ENCODE measurements around the gene ZSWIM9. TPM values are rescaled to one million over a fixed set of nuclear protein-coding genes. Genes with fewer than 3 reads are reported as not detected.

The ZSWIM9 gene
- total and polyA plus RNA-seq, 2 donors from 2014 or later = 5.5 to 7.8 TPM

DNA sequence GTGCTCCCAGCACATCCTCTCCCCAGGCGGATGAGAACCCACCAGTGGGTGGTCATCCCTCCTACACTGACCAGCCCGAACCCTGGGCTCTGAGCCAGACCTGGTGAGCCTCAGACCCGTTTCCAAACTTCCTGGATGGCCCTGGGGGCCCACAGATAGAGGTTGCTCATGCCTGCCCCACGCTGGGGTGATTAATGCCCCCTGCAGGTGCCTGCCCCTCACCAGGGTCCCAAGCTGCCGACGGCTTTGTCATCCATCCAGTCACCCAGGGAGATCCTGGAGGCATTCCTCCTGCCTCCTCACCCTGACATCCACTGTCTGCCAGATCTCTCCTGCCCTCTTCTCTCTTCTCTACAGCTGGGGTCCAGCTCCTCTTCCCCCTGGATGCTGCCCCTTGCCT is 31.4 kb upstream of the ZSWIM9 start:
- Histone ChIP-seq H3K27ac (ENCODE audit: low read depth in 2 of 2, low read length in 2 of 2) (no peak overlapping the region), H3K36me3 (ENCODE audit: control insufficient read depth in 2 of 3, insufficient read depth in 3 of 3, low read length in 3 of 3) (peaks cover 0 to 2% (median 0%) of the 10 kb centered on the region in 3 donors), H3K9ac (ENCODE audit: low read length in 3 of 3) (no peak overlapping the region), H3K27me3 (ENCODE audit: control insufficient read depth, insufficient read depth, low read length) (no peaks in the 10 kb centered on the region), H3K4me3 (ENCODE audit: low read length in 3 of 3) (no peak overlapping the region), H3K9me3 (ENCODE audit: control insufficient read depth in 2 of 3, insufficient read depth in 1 of 3, low read length in 3 of 3) (no peaks in the 10 kb centered on the region), H3K4me1 (ENCODE audit: control insufficient read depth in 2 of 3, insufficient read depth in 2 of 3, low read depth in 1 of 3, low read length in 3 of 3) (no peaks in the 10 kb centered on the region)
- intact Hi-C loops (cut with DNase I) = no loop called here
- FAIRE-seq = no peak
- no peak for DNase-seq
- TF ChIP-seq CTCF (IDR thresholded peaks at IDR 0.05; ENCODE audit: borderline replicate concordance, extremely low read depth, insufficient read depth) = no peak

GRCh38 chr19:48147597-48148175 is 22.8 kb upstream of the ZSWIM9 start:
- Histone ChIP-seq H3K4me1 (ENCODE audit: control insufficient read depth in 2 of 3, insufficient read depth in 2 of 3, low read depth in 1 of 3, low read length in 3 of 3) (no peaks in the 10 kb centered on the region), H3K27ac (ENCODE audit: low read depth in 2 of 2, low read length in 2 of 2) (no peak overlapping the region), H3K9me3 (ENCODE audit: control insufficient read depth in 2 of 3, insufficient read depth in 1 of 3, low read length in 3 of 3) (no peaks in the 10 kb centered on the region), H3K36me3 (ENCODE audit: control insufficient read depth in 2 of 3, insufficient read depth in 3 of 3, low read length in 3 of 3) (no peaks in the 10 kb centered on the region), H3K27me3 (ENCODE audit: control insufficient read depth, insufficient read depth, low read length) (no peaks in the 10 kb centered on the region), H3K4me3 (ENCODE audit: low read length in 3 of 3) (no peak overlapping the region), H3K9ac (ENCODE audit: low read length in 3 of 3) (no peak overlapping the region)
- FAIRE-seq (no peak), DNase-seq (no peak)
- intact Hi-C loops (cut with DNase I) = no loop called here
- no peak for TF ChIP-seq CTCF (IDR thresholded peaks at IDR 0.05; ENCODE audit: borderline replicate concordance, extremely low read depth, insufficient read depth)

GRCh38 chr19:48148576-48148975 is 21.9 kb upstream of the ZSWIM9 start:
- no peak for TF ChIP-seq CTCF (IDR thresholded peaks at IDR 0.05; ENCODE audit: borderline replicate concordance, extremely low read depth, insufficient read depth)
- no peaks in the 10 kb centered on the region for H3K27me3 ChIP-seq (ENCODE audit: control insufficient read depth, insufficient read depth, low read length)
- no peaks in the 10 kb centered on the region for H3K4me1 ChIP-seq (ENCODE audit: control insufficient read depth in 2 of 3, insufficient read depth in 2 of 3, low read depth in 1 of 3, low read length in 3 of 3)
- H3K4me3 ChIP-seq (ENCODE audit: low read length in 3 of 3) = no peak overlapping the region
- FAIRE-seq = no peak
- no peak overlapping the region for H3K27ac ChIP-seq (ENCODE audit: low read depth in 2 of 2, low read length in 2 of 2)
- H3K9me3 ChIP-seq (ENCODE audit: control insufficient read depth in 2 of 3, insufficient read depth in 1 of 3, low read length in 3 of 3) = no peaks in the 10 kb centered on the region
- peak in 2 of 5 donors; percentile 8 to 29 for DNase-seq
- intact Hi-C loops (cut with DNase I) = no loop called here
- H3K36me3 ChIP-seq (ENCODE audit: control insufficient read depth in 2 of 3, insufficient read depth in 3 of 3, low read length in 3 of 3) = no peaks in the 10 kb centered on the region
- no peak overlapping the region for H3K9ac ChIP-seq (ENCODE audit: low read length in 3 of 3)

DNA sequence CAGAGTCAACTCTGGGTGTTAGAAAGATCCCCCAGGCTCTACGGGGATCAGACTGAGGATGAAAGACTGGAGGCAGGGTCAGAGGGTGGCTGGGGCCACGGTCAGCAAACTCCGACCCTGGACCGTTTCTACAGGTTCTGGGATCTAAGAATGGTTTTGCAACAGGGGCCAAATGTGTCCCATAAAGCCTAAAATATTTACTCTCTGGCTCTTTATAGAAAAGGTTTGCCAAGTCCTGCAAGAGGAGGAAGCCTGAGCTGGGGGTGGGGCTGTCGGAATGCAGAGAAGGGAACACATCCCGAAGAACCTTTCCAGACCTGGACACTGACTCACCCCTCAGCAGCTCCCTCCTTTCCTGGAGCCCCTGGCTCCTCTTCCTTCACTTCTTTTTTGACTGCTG is 21.1 kb upstream of the ZSWIM9 start:
- intact Hi-C loops (cut with DNase I) = no loop called here
- no peaks in the 10 kb centered on the region for H3K4me1 ChIP-seq (ENCODE audit: control insufficient read depth in 2 of 3, insufficient read depth in 2 of 3, low read depth in 1 of 3, low read length in 3 of 3)
- no peaks in the 10 kb centered on the region for H3K36me3 ChIP-seq (ENCODE audit: control insufficient read depth in 2 of 3, insufficient read depth in 3 of 3, low read length in 3 of 3)
- H3K27ac ChIP-seq (ENCODE audit: low read depth in 2 of 2, low read length in 2 of 2) = no peak overlapping the region
- no peak overlapping the region for H3K4me3 ChIP-seq (ENCODE audit: low read length in 3 of 3)
- FAIRE-seq (no peak), DNase-seq (no peak)
- TF ChIP-seq CTCF (IDR thresholded peaks at IDR 0.05; ENCODE audit: borderline replicate concordance, extremely low read depth, insufficient read depth) = no peak
- no peaks in the 10 kb centered on the region for H3K27me3 ChIP-seq (ENCODE audit: control insufficient read depth, insufficient read depth, low read length)
- H3K9ac ChIP-seq (ENCODE audit: low read length in 3 of 3) = no peak overlapping the region
- H3K9me3 ChIP-seq (ENCODE audit: control insufficient read depth in 2 of 3, insufficient read depth in 1 of 3, low read length in 3 of 3) = no peaks in the 10 kb centered on the region

Measured in kidney (tissue), 14 donors.